ENCODE results near the gene KRTAP2-4. TPM values are rescaled to one million over a fixed set of nuclear protein-coding genes. Genes with fewer than 3 reads are reported as not detected.
"Not testable (repeated sequence)": the region's sequence is repeated elsewhere in the genome, so short reads cannot be mapped to it uniquely, and the experiment has no call there.

The KRTAP2-4 gene
- total and polyA plus RNA-seq, 2 donors (not counting 1 experiment from before 2014, with no cell fraction given), result not detected

- H4K20me1 ChIP-seq (ENCODE audit: control insufficient read depth, extremely low read depth, insufficient read depth, low read length), result no peaks in the 10 kb centered on the region
- H2AFZ ChIP-seq (ENCODE audit: low read length), result no peak within 1 kb of the TSS
- no peaks in the 10 kb centered on the region for H3K36me3 ChIP-seq (ENCODE audit: control insufficient read depth, insufficient read depth, low read length)
- no peak within 1 kb of the TSS for H3K4me2 ChIP-seq (ENCODE audit: extremely low read depth, insufficient read depth, low read length)
- H3K4me3 ChIP-seq (replicated peaks in 1 of 4; ENCODE audit: control extremely low read depth in 1 of 4, insufficient read depth in 1 of 4, low read depth in 3 of 4, low read length in 4 of 4), result no peak within 1 kb of the TSS
- no peaks in the 10 kb centered on the region for H3K79me2 ChIP-seq (ENCODE audit: control insufficient read depth, insufficient read depth, low read length)
- no peak within 1 kb of the TSS for H3K9ac ChIP-seq (ENCODE audit: insufficient read depth, low read length)
- DNase-seq (ENCODE audit: low read depth in 2 of 2), result no peak
- no peaks in the 10 kb centered on the region for H3K9me3 ChIP-seq (ENCODE audit: control insufficient read depth, insufficient read depth, low read depth, low read length)
- TF ChIP-seq, protein P1, sequence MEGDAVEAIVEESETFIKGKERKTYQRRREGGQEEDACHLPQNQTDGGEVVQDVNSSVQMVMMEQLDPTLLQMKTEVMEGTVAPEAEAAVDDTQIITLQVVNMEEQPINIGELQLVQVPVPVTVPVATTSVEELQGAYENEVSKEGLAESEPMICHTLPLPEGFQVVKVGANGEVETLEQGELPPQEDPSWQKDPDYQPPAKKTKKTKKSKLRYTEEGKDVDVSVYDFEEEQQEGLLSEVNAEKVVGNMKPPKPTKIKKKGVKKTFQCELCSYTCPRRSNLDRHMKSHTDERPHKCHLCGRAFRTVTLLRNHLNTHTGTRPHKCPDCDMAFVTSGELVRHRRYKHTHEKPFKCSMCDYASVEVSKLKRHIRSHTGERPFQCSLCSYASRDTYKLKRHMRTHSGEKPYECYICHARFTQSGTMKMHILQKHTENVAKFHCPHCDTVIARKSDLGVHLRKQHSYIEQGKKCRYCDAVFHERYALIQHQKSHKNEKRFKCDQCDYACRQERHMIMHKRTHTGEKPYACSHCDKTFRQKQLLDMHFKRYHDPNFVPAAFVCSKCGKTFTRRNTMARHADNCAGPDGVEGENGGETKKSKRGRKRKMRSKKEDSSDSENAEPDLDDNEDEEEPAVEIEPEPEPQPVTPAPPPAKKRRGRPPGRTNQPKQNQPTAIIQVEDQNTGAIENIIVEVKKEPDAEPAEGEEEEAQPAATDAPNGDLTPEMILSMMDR (conservative IDR thresholded peaks at IDR 0.05 in 1 of 2, IDR thresholded peaks at IDR 0.05 in 1 of 2; ENCODE audit: low read depth in 1 of 2, low read length in 2 of 2), result no peak
- TF ChIP-seq EZH2 (IDR thresholded peaks at IDR 0.05; ENCODE audit: low read length, missing control alignments), result no peak
- peaks cover 3% of the 10 kb centered on the region for H3K4me1 ChIP-seq (ENCODE audit: control insufficient read depth, extremely low read depth, insufficient read depth, low read length)
- H3K27ac ChIP-seq (ENCODE audit: insufficient read depth, low read length), result no peak within 1 kb of the TSS
- H3K27me3 ChIP-seq (ENCODE audit: control insufficient read depth, insufficient read depth, low read length), result no peaks in the 10 kb centered on the region
Observed at GRCh38 chr17:41098042-41098441, 32.4 kb upstream of the KRTAP2-4 start, which contains the start of gene KRTAP4-8. TSS of gene KRTAP4-8 (minus strand) at chr17:41098142. CDS start at chr17:41098084, 58 bp downstream.

GRCh38 chr17:41096055-41096454, 30.4 kb upstream of the KRTAP2-4 start:
- no peaks in the 10 kb centered on the region for H3K79me2 ChIP-seq (ENCODE audit: control insufficient read depth, insufficient read depth, low read length)
- TF ChIP-seq EZH2 (IDR thresholded peaks at IDR 0.05; ENCODE audit: low read length, missing control alignments), result no peak
- TF ChIP-seq, protein P1 (conservative IDR thresholded peaks at IDR 0.05 in 1 of 2, IDR thresholded peaks at IDR 0.05 in 1 of 2; ENCODE audit: low read depth in 1 of 2, low read length in 2 of 2), result no peak
- H3K4me1 ChIP-seq (ENCODE audit: control insufficient read depth, extremely low read depth, insufficient read depth, low read length), result peaks cover 3% of the 10 kb centered on the region
- no peak overlapping the region for H3K4me3 ChIP-seq (replicated peaks in 1 of 4; ENCODE audit: control extremely low read depth in 1 of 4, insufficient read depth in 1 of 4, low read depth in 3 of 4, low read length in 4 of 4)
- no peaks in the 10 kb centered on the region for H3K9me3 ChIP-seq (ENCODE audit: control insufficient read depth, insufficient read depth, low read depth, low read length)
- H2AFZ ChIP-seq (ENCODE audit: low read length), result no peak overlapping the region
- no peaks in the 10 kb centered on the region for H4K20me1 ChIP-seq (ENCODE audit: control insufficient read depth, extremely low read depth, insufficient read depth, low read length)
- no peak overlapping the region for H3K27ac ChIP-seq (ENCODE audit: insufficient read depth, low read length)
- no peak for DNase-seq (ENCODE audit: low read depth in 2 of 2)
- H3K36me3 ChIP-seq (ENCODE audit: control insufficient read depth, insufficient read depth, low read length), result no peaks in the 10 kb centered on the region
- no peak overlapping the region for H3K4me2 ChIP-seq (ENCODE audit: extremely low read depth, insufficient read depth, low read length)
- H3K9ac ChIP-seq (ENCODE audit: insufficient read depth, low read length), result no peak overlapping the region
- H3K27me3 ChIP-seq (ENCODE audit: control insufficient read depth, insufficient read depth, low read length), result no peaks in the 10 kb centered on the region

- not testable (repeated sequence) for H3K79me2 ChIP-seq (ENCODE audit: control insufficient read depth, insufficient read depth, low read length); H3K9me3 ChIP-seq (ENCODE audit: control insufficient read depth, insufficient read depth, low read depth, low read length); DNase-seq (ENCODE audit: low read depth in 2 of 2); H3K4me3 ChIP-seq (replicated peaks in 1 of 4; ENCODE audit: control extremely low read depth in 1 of 4, insufficient read depth in 1 of 4, low read depth in 3 of 4, low read length in 4 of 4); H3K4me2 ChIP-seq (ENCODE audit: extremely low read depth, insufficient read depth, low read length); H3K27me3 ChIP-seq (ENCODE audit: control insufficient read depth, insufficient read depth, low read length); H3K9ac ChIP-seq (ENCODE audit: insufficient read depth, low read length); H3K36me3 ChIP-seq (ENCODE audit: control insufficient read depth, insufficient read depth, low read length); H4K20me1 ChIP-seq (ENCODE audit: control insufficient read depth, extremely low read depth, insufficient read depth, low read length); H3K4me1 ChIP-seq (ENCODE audit: control insufficient read depth, extremely low read depth, insufficient read depth, low read length); H3K27ac ChIP-seq (ENCODE audit: insufficient read depth, low read length); H2AFZ ChIP-seq (ENCODE audit: low read length)
Observed at GRCh38 chr17:41088760-41089352, 23.2 kb upstream of the KRTAP2-4 start.

GRCh38 chr17:41084100-41084856, 18.6 kb upstream of the KRTAP2-4 start, which contains the start of gene KRTAP4-7:
TSS of gene KRTAP4-7 (plus strand) at chr17:41084150. CDS start at chr17:41084207, 57 bp downstream.
- not testable (repeated sequence) for H3K79me2 ChIP-seq (ENCODE audit: control insufficient read depth, insufficient read depth, low read length); H3K9me3 ChIP-seq (ENCODE audit: control insufficient read depth, insufficient read depth, low read depth, low read length); H3K4me1 ChIP-seq (ENCODE audit: control insufficient read depth, extremely low read depth, insufficient read depth, low read length); H3K9ac ChIP-seq (ENCODE audit: insufficient read depth, low read length); H3K4me2 ChIP-seq (ENCODE audit: extremely low read depth, insufficient read depth, low read length); H3K27me3 ChIP-seq (ENCODE audit: control insufficient read depth, insufficient read depth, low read length); H3K27ac ChIP-seq (ENCODE audit: insufficient read depth, low read length); H4K20me1 ChIP-seq (ENCODE audit: control insufficient read depth, extremely low read depth, insufficient read depth, low read length); H3K36me3 ChIP-seq (ENCODE audit: control insufficient read depth, insufficient read depth, low read length); H3K4me3 ChIP-seq (replicated peaks in 1 of 4; ENCODE audit: control extremely low read depth in 1 of 4, insufficient read depth in 1 of 4, low read depth in 3 of 4, low read length in 4 of 4); H2AFZ ChIP-seq (ENCODE audit: low read length); DNase-seq (ENCODE audit: low read depth in 2 of 2)

DNA sequence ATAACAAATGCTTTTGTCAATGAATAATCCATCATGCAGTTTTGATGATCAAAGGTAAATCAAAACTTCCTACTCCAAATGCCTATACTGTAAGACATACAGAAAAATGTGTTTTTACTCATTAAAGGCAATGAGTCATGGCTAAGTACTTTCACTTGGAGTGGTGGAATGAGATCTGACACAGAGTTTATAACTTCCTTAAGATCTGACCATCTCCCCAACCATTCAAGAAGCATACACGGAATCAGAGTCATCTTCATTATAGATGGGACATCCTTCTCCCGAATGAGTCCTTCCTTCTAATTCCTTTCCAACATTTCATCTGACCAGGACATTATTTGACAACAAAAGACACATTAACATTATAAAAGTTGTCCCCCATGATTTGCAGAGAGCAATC, 17.7 kb upstream of the KRTAP2-4 start:
- H3K4me2 ChIP-seq (ENCODE audit: extremely low read depth, insufficient read depth, low read length), result not testable (repeated sequence)

More for the DNA sequence above, 17.7 kb upstream of the KRTAP2-4 start:
- not testable (repeated sequence) for H3K36me3 ChIP-seq (ENCODE audit: control insufficient read depth, insufficient read depth, low read length); H3K27ac ChIP-seq (ENCODE audit: insufficient read depth, low read length); H3K27me3 ChIP-seq (ENCODE audit: control insufficient read depth, insufficient read depth, low read length); H3K9ac ChIP-seq (ENCODE audit: insufficient read depth, low read length); H4K20me1 ChIP-seq (ENCODE audit: control insufficient read depth, extremely low read depth, insufficient read depth, low read length); H3K9me3 ChIP-seq (ENCODE audit: control insufficient read depth, insufficient read depth, low read depth, low read length); H3K79me2 ChIP-seq (ENCODE audit: control insufficient read depth, insufficient read depth, low read length); H3K4me1 ChIP-seq (ENCODE audit: control insufficient read depth, extremely low read depth, insufficient read depth, low read length); H2AFZ ChIP-seq (ENCODE audit: low read length); H3K4me3 ChIP-seq (replicated peaks in 1 of 4; ENCODE audit: control extremely low read depth in 1 of 4, insufficient read depth in 1 of 4, low read depth in 3 of 4, low read length in 4 of 4)
- DNase-seq (ENCODE audit: low read depth in 2 of 2), result peak in 1 of 2 donors; percentile 78
